GM21786 (cell line): ENCODE measurements around the gene VDR.

Experiments used
- ATAC-seq: cut with Tn5 transposase; IDR thresholded peaks from one replicate; pipeline ENCODE4 v1.9.1; 2021; ENCODE audit not compliant: unreplicated experiment

The VDR gene

GRCh38 chr12:47874316-47874715 lies 30.5 kb downstream of the VDR start:
- ATAC-seq: no peak

- no peak for ATAC-seq
Observed at GRCh38 chr12:47870175-47870781, 34.5 kb downstream of the VDR start.

GRCh38 chr12:47868552-47869031 lies 36.2 kb downstream of the VDR start:
- peak; percentile 59 for ATAC-seq

DNA sequence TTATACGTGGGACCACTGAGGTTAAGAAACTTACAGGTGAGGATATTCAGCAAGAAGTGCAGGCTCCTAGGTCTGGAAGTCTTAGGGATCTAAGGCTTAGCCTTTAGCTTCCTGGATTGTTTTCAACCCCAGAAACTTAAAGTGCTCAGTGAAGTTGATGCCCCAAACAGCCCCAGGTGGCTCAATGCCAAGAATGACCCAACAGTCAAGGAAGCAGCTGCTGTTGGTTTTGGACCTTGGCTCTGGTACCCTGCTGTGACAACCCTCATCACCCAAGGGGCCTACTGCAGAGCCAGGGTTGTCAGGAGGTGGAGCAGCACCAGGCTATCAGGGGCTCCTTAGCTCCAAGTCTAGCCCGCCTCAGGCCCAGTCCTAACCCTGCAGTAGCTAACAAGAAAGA lies 36.8 kb downstream of the VDR start:
- ATAC-seq: no peak

GRCh38 chr12:47867495-47867941 lies 37.3 kb downstream of the VDR start:
- ATAC-seq: no peak

GRCh38 chr12:47864646-47865235 lies 40.1 kb downstream of the VDR start:
- ATAC-seq: no peak

DNA sequence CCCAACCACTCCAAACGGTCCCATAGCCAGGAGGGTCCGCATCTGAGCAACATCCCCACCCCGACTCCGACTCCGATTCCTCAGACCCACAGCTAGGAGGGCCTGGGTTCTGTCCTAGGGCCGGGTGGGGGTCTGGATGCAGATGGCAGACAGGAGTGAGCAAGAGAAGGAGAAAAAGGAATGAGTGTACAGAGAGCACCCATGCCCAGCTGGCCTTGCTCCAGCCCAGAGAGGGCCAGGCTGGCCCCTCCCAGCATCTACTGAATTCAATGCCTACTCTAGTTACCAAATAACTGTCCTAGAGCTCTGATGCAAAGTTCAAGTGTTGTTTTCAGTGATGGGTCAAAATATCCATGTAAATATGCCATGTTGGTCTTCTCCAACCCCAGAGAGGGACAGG lies 40.8 kb downstream of the VDR start:
- ATAC-seq: no peak

- no peak for ATAC-seq
Observed at GRCh38 chr12:47863467-47863866, 41.3 kb downstream of the VDR start.

DNA sequence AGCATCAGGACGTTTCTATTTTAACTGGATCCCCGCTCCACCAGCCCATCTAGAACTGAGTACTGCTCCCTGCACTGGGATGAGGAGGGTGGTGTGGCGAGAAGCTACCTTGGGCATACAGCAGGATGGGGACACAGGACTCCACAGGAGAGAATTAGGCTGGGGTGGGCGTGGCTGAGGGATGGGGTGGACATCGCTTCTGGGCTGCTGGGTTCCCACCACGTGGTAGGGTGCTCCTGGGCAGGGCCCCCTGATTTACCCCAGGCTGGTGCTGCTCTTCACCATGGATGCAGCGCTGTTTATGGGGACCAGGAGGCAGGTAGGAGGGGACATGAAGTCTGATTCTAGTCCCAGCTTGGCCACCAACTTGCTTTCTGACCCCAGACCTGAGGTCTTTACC lies 41.9 kb downstream of the VDR start:
- ATAC-seq: no peak

DNA sequence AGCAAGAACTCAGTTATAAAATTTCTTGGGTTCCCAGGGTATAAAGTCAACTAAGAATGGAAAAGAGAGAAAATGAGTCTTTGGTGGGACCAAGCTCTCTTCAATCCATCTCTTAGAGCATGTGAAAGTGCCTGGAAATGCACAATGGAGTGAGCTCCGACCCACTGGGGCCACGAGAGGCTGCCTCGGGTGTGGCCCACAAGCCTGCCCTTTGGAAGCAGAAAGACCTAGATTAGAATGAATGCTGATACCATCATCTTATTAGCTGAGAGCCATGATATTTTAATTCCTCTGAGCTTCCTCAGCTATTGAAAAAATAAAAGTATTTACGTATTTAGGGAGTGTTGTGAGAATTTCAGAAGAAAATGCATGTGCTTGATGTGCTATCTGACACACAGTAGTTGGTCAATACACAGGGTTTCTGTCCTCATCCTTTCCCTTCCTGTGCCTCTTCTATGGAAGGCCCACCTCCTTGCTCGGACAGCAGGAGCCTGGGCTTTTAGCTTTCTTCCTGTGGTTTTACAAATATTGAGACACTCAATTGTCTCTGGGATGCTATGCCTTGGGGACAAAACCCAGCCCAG lies 42.5 kb downstream of the VDR start:
- ATAC-seq: no peak

- ATAC-seq: no peak
Observed at GRCh38 chr12:47860873-47861272, 43.9 kb downstream of the VDR start.

DNA sequence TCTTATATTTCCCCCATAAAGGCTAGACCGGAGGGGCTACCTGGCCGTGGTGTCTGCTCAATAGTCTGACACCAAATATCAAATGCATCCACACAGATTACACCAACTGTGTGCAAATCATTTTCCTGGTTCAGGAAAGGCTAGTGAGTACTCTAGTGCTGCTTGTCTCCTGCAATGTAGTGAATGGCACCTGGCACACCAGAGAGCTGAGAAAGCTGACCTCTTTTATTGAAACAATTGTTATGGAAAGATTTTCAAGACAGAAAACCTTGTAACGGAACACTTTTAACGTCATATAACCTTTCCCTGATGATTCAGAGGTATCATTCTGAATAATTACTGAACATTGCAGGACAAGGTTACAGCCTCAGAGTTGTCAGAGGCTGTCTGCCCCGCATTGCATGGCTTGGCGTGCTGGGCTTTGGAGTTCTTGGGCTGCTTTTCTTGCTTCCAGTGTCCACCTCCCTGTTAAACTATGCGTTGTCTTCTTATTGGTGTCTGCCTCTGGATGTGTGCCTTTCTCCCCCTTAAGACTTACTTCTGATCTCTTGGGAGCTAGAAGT lies 44.4 kb downstream of the VDR start:
- no peak for ATAC-seq

- ATAC-seq: no peak
Observed at GRCh38 chr12:47858511-47859266, 46.1 kb downstream of the VDR start.

GRCh38 chr12:47856721-47857575 lies 47.8 kb downstream of the VDR start:
- ATAC-seq: no peak

DNA sequence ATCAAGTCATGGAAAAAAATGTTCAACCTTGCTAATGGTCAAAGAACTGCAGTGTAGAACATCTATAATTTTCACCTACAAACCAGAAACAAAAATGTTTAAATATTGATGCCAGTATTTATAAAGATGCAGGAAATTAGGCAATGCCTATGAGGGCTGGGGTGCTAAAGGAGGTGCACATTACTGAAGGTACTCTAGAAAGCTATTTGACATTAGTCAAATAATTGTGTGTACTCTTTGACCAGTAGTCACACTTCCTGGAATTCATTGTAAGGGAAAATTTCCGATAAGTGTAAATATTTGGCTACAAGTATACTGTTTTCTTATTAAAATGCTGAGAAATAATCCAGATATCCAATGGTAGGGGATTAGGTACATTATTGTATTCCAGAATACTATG lies 48.7 kb downstream of the VDR start:
- no peak for ATAC-seq

- ATAC-seq: no peak
Observed at GRCh38 chr12:47855502-47855901, 49.3 kb downstream of the VDR start.

GRCh38 chr12:47854531-47854930 lies 50.3 kb downstream of the VDR start:
- ATAC-seq: no peak

DNA sequence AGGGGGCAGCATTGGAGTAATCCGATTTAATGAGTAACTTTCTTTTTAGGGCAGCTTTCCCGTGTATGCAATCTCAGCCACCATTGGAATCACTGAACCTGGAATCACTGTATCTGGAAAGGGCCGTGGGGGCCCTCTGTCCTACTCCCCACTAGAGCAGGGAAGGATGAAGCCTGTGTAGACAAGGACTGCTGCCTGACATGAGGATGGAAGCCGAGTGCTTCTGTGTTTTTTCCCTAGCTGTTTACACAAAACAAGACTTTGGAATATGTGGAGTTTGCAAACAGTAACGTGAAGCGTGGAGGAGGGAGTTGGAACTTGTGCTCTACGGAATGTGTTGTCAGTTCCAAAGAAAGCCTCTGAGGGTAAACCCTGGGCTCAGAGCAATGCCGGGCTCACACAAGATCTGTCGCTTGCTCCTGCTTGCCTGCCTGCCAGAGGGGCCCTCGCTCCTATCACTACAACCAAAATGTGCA lies 52.7 kb downstream of the VDR start:
- ATAC-seq: no peak

- no peak for ATAC-seq
Observed at GRCh38 chr12:47851303-47851952, 53.4 kb downstream of the VDR start.
